Body of pancreas (tissue), 4 donors: ENCODE results near the gene AP3D1.

Experiments used
- POLR2A ChIP-seq, 3 donors: fragments of 450-650 bp; IDR thresholded peaks; one replicate each; pipeline ENCODE4 v1.6.1; 2016; ENCODE audit warnings: antibody characterized with exemption in 3 of 3, mild to moderate bottlenecking in 2 of 3
- TF ChIP-seq, protein P1 (sequence below), 7 experiments: fragments of 450-650 bp in 4 of 7; fragments of 200-600 bp in 3 of 7; sonication (generic) in 3 of 7; IDR thresholded peaks; one replicate each; pipeline ENCODE4 v1.5.1; 2016 to 2019; ENCODE audit warnings: antibody characterized with exemption in 7 of 7

DNA sequence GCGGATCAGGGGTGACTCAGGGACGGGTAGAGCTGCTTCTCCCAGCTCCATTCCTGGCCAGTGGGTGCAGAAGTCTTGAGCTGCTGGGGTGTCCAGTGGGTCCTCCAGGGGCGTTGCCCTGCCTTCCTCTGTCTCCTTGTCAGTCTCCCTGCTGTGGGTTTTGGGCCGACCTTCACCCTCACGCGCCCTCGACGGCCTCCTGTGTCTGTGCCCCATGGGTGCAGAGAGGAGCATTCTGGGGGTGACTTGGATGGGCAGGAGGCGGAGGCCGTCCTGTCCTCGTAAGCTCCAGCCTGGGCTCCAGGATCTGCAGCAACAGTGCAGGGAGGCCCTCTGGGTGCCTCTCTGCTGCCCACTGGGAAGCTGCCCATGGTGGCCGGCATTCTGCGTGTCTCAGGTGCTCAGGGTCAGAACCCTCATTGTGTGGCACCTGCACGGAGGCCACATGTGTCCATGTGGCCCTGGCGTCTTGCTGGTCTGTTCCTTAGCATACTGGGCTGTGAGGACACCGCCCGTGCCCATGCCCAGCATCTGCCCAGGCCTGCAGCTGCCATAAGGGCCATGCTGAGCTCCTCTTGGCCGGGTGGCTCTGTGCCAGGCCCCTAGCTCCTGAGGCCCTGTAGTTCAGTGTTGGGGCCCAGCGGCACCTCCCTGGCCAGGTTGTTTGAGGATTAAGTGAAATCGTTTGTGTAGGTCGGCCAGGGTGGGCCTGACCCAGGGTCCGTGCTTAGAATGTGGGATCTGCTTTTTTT, 29.7 kb upstream of the AP3D1 start:
- TF ChIP-seq, protein P1, sequence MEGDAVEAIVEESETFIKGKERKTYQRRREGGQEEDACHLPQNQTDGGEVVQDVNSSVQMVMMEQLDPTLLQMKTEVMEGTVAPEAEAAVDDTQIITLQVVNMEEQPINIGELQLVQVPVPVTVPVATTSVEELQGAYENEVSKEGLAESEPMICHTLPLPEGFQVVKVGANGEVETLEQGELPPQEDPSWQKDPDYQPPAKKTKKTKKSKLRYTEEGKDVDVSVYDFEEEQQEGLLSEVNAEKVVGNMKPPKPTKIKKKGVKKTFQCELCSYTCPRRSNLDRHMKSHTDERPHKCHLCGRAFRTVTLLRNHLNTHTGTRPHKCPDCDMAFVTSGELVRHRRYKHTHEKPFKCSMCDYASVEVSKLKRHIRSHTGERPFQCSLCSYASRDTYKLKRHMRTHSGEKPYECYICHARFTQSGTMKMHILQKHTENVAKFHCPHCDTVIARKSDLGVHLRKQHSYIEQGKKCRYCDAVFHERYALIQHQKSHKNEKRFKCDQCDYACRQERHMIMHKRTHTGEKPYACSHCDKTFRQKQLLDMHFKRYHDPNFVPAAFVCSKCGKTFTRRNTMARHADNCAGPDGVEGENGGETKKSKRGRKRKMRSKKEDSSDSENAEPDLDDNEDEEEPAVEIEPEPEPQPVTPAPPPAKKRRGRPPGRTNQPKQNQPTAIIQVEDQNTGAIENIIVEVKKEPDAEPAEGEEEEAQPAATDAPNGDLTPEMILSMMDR (IDR thresholded peaks at IDR 0.05): no peak
- no peak for TF ChIP-seq POLR2A (IDR thresholded peaks at IDR 0.05)
